Upper lobe of left lung (tissue), 6 donors: Measurements from ENCODE around the gene YPEL1. TPM values are rescaled to one million over a fixed set of nuclear protein-coding genes. Genes with fewer than 3 reads are reported as not detected.

ENCODE experiments used
- ATAC-seq, 2 donors: fragments of 200-7000 bp; cut with Tn5 transposase; one replicate each; pipeline ENCODE4 v1.9.1; 2022; ENCODE audit warnings: mild to moderate bottlenecking in 2 of 2, moderate library complexity in 2 of 2; ENCODE audit not compliant: low FRiP score in 2 of 2
- DNase-seq, 2 donors: peaks; one replicate each; pipeline ENCODE4 v3.0.0-alpha.2; 2019 to 2020
- H3K27ac ChIP-seq, 4 donors: fragments of 200-600 bp; sonication (generic); one replicate each; pipeline ENCODE4 v1.5.1; 2016 to 2019
- H3K27me3 ChIP-seq, 4 donors: fragments of 200-600 bp; sonication (generic); one replicate each; pipeline ENCODE4 v1.5.1; 2017 to 2019
- H3K36me3 ChIP-seq, 4 donors: fragments of 200-600 bp; sonication (generic); one replicate each; pipeline ENCODE4 v1.5.1; 2016 to 2019
- H3K4me1 ChIP-seq, 4 donors: fragments of 200-600 bp; sonication (generic); one replicate each; pipeline ENCODE4 v1.5.1; 2018 to 2019
- H3K4me3 ChIP-seq, 4 donors: fragments of 200-600 bp; sonication (generic); one replicate each; pipeline ENCODE4 v1.5.1; 2017 to 2019; ENCODE audit warnings: mild to moderate bottlenecking in 2 of 4, moderate library complexity in 1 of 4
- H3K9me3 ChIP-seq, 4 donors: fragments of 200-600 bp; sonication (generic); one replicate each; pipeline ENCODE4 v1.5.1; 2018 to 2019
- EP300 ChIP-seq, 4 donors: sonication (generic); formaldehyde crosslinking; IDR thresholded peaks; one replicate each; pipeline ENCODE4 v1.5.1; 2017; ENCODE audit warnings: antibody characterized with exemption in 4 of 4, control low read depth in 2 of 4
- POLR2A ChIP-seq, 4 donors: fragments of 450-650 bp; IDR thresholded peaks; one replicate each; pipeline ENCODE4 v1.5.1; 2016 to 2017; ENCODE audit warnings: antibody characterized with exemption in 4 of 4, mild to moderate bottlenecking in 2 of 4
- POLR2AphosphoS5 ChIP-seq, 2 donors: sonication (generic); formaldehyde crosslinking; IDR thresholded peaks; one replicate each; pipeline ENCODE4 v1.5.1; 2017; ENCODE audit warnings: antibody characterized with exemption in 2 of 2
- WGBS, 2 donors: methylation state at CpG; one replicate each; pipeline ENCODE4 v1.1.5; 2017 to 2018; 5-methylcytosine and 5-hydroxymethylcytosine counted together
- total RNA-seq, 6 donors: library from RNA; depleted of rRNA in 4 of 6; stranded (reverse); fragments of >200 nt in 4 of 6; gene quantifications; one replicate each; pipeline versions ENCODE4 v1.1.0 to v1.2.1, GENCODE V29; 2016 to 2021
- TF ChIP-seq, protein P1 (sequence below), 6 experiments: fragments of 450-650 bp in 4 of 6; fragments of 200-600 bp in 2 of 6; sonication (generic) in 2 of 6; IDR thresholded peaks; one replicate each; pipeline ENCODE4 v1.5.1; 2016 to 2019; ENCODE audit warnings: antibody characterized with exemption in 6 of 6
- donor health status: DM: no; HTN: no; CAD: no; lungs with moderate emphysema.
- donor health status: DM: no; HTN: yes; CAD: no; lungs with severe emphysema.

The YPEL1 gene
- total RNA-seq, 6 donors from 2014 or later = 4.4 to 11.6 (median 7.4) TPM

DNA sequence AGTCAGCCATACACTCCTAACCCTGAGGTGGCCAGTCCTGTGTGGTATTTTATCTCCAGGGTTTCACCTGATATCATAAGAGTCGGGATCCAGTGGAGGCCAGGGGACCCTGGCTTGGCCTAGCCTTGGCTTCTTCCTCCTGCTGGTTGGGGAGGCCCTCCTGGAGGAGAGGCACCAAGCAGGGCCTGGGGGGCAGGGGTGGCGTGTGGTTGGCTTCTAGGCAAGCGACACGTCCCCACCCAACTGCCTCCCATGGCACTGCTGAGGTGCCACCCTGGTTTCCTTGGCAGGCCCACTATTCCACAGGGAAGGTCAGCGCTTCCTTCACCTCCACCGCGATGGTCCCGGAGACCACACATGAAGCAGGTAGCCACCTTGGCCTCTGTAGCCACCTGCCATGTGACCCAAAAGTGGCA is 49.4 kb downstream of the YPEL1 start:
- 92 to 93% methylated on average over 8 of the region's 8 CpGs for WGBS, 2 donors
- DNase-seq (no peak), ATAC-seq (no peak)
- no peaks in the 10 kb centered on the region for H3K4me1 ChIP-seq
- peaks cover 26 to 93% (median 79%) of the 10 kb centered on the region in 4 donors for H3K36me3 ChIP-seq
- no peak for TF ChIP-seq POLR2AphosphoS5 (IDR thresholded peaks at IDR 0.05)
- TF ChIP-seq EP300 (IDR thresholded peaks at IDR 0.05) = no peak
- TF ChIP-seq POLR2A (IDR thresholded peaks at IDR 0.05) = no peak
- TF ChIP-seq, protein P1, sequence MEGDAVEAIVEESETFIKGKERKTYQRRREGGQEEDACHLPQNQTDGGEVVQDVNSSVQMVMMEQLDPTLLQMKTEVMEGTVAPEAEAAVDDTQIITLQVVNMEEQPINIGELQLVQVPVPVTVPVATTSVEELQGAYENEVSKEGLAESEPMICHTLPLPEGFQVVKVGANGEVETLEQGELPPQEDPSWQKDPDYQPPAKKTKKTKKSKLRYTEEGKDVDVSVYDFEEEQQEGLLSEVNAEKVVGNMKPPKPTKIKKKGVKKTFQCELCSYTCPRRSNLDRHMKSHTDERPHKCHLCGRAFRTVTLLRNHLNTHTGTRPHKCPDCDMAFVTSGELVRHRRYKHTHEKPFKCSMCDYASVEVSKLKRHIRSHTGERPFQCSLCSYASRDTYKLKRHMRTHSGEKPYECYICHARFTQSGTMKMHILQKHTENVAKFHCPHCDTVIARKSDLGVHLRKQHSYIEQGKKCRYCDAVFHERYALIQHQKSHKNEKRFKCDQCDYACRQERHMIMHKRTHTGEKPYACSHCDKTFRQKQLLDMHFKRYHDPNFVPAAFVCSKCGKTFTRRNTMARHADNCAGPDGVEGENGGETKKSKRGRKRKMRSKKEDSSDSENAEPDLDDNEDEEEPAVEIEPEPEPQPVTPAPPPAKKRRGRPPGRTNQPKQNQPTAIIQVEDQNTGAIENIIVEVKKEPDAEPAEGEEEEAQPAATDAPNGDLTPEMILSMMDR (IDR thresholded peaks at IDR 0.05) = no peak
- no peaks in the 10 kb centered on the region for H3K27me3 ChIP-seq
- no peak overlapping the region for H3K27ac ChIP-seq
- H3K4me3 ChIP-seq = no peak overlapping the region
- H3K9me3 ChIP-seq = no peaks in the 10 kb centered on the region

DNA sequence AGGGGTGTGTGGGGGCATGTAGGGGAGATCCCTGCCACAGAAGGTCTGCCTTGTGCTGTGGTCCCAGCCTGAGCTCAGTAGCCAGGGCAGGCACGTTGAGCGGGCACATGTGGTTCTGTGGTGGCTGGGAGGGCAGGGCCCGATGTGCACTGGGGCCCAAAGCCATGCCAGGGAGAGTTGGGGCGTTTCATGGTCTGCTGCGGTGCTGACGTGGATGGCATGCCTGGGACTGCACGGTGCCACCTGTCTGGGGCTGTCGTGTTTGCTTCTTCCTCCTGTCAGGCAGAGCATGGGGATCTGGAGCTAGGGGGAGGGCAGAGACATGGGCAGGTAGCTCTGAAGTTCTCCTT is 50.5 kb downstream of the YPEL1 start:
- 83 to 92% methylated on average over 8 of the region's 8 CpGs for WGBS, 2 donors
- Histone ChIP-seq H3K4me1 (no peaks in the 10 kb centered on the region), H3K27ac (no peak overlapping the region), H3K9me3 (no peaks in the 10 kb centered on the region), H3K27me3 (no peaks in the 10 kb centered on the region), H3K36me3 (peaks cover 30 to 91% (median 80%) of the 10 kb centered on the region in 4 donors), H3K4me3 (no peak overlapping the region)
- ATAC-seq (no peak), DNase-seq (no peak)
- TF ChIP-seq POLR2AphosphoS5 (IDR thresholded peaks at IDR 0.05) (no peak), EP300 (IDR thresholded peaks at IDR 0.05) (no peak), POLR2A (IDR thresholded peaks at IDR 0.05) (no peak)
- TF ChIP-seq, protein P1 (IDR thresholded peaks at IDR 0.05) = no peak

DNA sequence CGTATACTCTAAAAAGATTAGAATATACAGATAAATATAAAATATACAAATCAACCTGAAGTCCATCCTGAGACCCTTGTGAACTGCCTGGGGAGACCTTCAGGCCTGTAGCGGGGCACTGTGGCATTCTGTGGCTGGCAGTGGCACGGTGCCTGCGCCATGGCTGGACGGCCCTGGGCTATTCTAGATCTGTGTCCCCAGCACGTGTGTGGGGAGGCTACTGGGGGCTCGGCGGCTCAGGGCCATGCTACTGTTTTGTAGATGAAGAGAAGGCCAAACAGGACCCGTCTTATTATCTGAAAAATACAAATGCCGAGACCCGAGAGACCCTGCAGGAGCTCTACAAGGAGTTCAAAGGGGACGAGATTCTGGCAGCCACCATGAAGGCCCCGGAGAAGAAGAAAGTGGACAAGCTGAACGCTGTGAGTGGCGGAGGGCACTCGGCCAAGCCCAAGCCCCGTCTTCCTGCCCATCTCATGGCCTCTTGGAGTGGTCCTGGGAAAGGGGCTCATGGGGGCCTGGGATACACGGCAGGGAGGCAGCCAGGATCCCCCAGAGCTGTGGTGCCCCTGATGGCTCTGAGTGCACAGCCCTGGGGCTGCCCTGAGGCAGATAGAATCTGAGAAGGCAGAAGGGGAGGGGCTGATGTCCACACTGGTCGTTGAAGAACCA is 51.0 kb downstream of the YPEL1 start:
- DNase-seq (no peak), ATAC-seq (no peak)
- Histone ChIP-seq H3K36me3 (peaks cover 30 to 90% (median 78%) of the 10 kb centered on the region in 4 donors), H3K4me3 (no peak overlapping the region), H3K9me3 (no peaks in the 10 kb centered on the region), H3K27me3 (no peaks in the 10 kb centered on the region), H3K27ac (no peak overlapping the region), H3K4me1 (no peaks in the 10 kb centered on the region)
- WGBS, 2 donors = 89 to 93% methylated on average over 18 to 19 of the region's 19 CpGs
- TF ChIP-seq POLR2A (IDR thresholded peaks at IDR 0.05) = no peak
- TF ChIP-seq POLR2AphosphoS5 (IDR thresholded peaks at IDR 0.05) = no peak
- TF ChIP-seq EP300 (IDR thresholded peaks at IDR 0.05) = no peak
- TF ChIP-seq, protein P1 (IDR thresholded peaks at IDR 0.05) = no peak

DNA sequence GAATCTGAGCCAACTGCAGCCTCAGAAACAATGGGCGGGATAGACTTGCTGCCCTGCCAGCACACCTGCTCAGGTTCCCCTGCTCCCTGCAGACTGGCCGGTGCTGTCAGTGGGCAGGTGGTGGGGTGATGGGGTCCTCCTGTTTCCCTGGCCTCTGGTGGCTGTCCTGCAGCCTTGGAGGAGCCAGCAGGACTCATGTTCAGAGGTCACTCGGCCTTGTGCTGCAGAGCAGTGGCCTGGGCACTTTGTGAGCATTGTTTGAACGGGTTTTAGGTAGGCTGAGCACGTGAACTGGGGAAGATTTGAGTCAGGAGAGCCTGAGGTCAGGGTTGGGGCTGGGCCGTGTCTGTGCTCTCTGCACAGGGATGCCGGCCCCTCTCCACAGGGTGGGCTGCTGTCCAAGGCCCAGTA is 52.2 kb downstream of the YPEL1 start:
- H3K27me3 ChIP-seq = no peaks in the 10 kb centered on the region
- no peak for ATAC-seq
- no peak overlapping the region for H3K4me3 ChIP-seq
- no peak for DNase-seq
- no peak overlapping the region for H3K27ac ChIP-seq
- H3K36me3 ChIP-seq = peaks cover 28 to 80% (median 71%) of the 10 kb centered on the region in 4 donors
- no peaks in the 10 kb centered on the region for H3K9me3 ChIP-seq
- no peak for TF ChIP-seq EP300 (IDR thresholded peaks at IDR 0.05)
- TF ChIP-seq, protein P1 (IDR thresholded peaks at IDR 0.05) = no peak
- no peak for TF ChIP-seq POLR2A (IDR thresholded peaks at IDR 0.05)
- TF ChIP-seq POLR2AphosphoS5 (IDR thresholded peaks at IDR 0.05) = no peak
- WGBS, 2 donors = 96 to 100% methylated on average over 1 to 7 of the region's 7 CpGs
- H3K4me1 ChIP-seq = no peaks in the 10 kb centered on the region
